WTC11 (cell line): ENCODE data around the gene PEX26. TPM values are rescaled to one million over a fixed set of nuclear protein-coding genes. Genes with fewer than 3 reads are reported as not detected.
A peak's percentile ranks its signal among the peaks of the same experiment; 100 is the strongest.
"Not testable (repeated sequence)": the region's sequence is repeated elsewhere in the genome, so short reads cannot be mapped to it uniquely, and the experiment has no call there.

Experiments used
- ATAC-seq: fragments of 200-7000 bp; cut with Tn5 transposase; 2 replicates; pipeline ENCODE4 v1.10.0; 2021; ENCODE audit warnings: mild to moderate bottlenecking, moderate library complexity
- CTCF ChIA-PET: fragments of 300-600 bp; sonication (Branson Sonifier 250); formaldehyde crosslinking; loops from one replicate; lab custom pipeline; 2021; ENCODE audit warnings: antibody characterized with exemption; lab: Charles Lee
- POLR2A ChIA-PET: fragments of 350-600 bp; sonication (Branson Sonifier 250); formaldehyde crosslinking; loops from one replicate; lab custom pipeline; 2021; ENCODE audit warnings: antibody characterized with exemption; lab: Charles Lee
- DNase-seq: peaks from one replicate; pipeline ENCODE4 v3.0.0; 2021; ENCODE audit warnings: low spot score
- H3K27ac Mint-ChIP-seq: 2 replicates; pipeline ENCODE4 v1.8.0; 2021; ENCODE audit warnings: mixed read lengths
- H3K27me3 Mint-ChIP-seq: 2 replicates; pipeline ENCODE4 v1.8.0; 2021; ENCODE audit warnings: low read depth, mild to moderate bottlenecking, moderate library complexity, mixed read lengths
- H3K36me3 Mint-ChIP-seq: 2 replicates; pipeline ENCODE4 v1.8.0; 2021; ENCODE audit warnings: mixed read lengths
- H3K4me1 Mint-ChIP-seq: 2 replicates; pipeline ENCODE4 v1.8.0; 2022; ENCODE audit warnings: mixed read lengths
- H3K4me3 Mint-ChIP-seq: 2 replicates; pipeline ENCODE4 v1.8.0; 2021; ENCODE audit warnings: mild to moderate bottlenecking, moderate library complexity, mixed read lengths
- H3K9me3 Mint-ChIP-seq: 2 replicates; pipeline ENCODE4 v1.8.0; 2021; ENCODE audit warnings: mixed read lengths
- EMX1 ChIP-seq: fragments of 250-450 bp; sonication (Bioruptor Pico); IDR thresholded peaks from 2 replicates; pipeline ENCODE4 v1.8.0; 2021; ENCODE audit warnings: mild to moderate bottlenecking
- ERG ChIP-seq: fragments of 250-450 bp; sonication (Bioruptor Pico); IDR thresholded peaks from 2 replicates; pipeline ENCODE4 v1.8.0; 2021; ENCODE audit warnings: mild to moderate bottlenecking
- FOXJ3 ChIP-seq: sonication (generic); formaldehyde crosslinking; IDR thresholded peaks from 2 replicates; pipeline ENCODE4 v1.9.0; 2021; ENCODE audit warnings: missing genetic modification reagents, mild to moderate bottlenecking, borderline replicate concordance
- FOXP1 ChIP-seq: sonication (generic); formaldehyde crosslinking; IDR thresholded peaks from 2 replicates; pipeline ENCODE4 v1.8.0; 2022; ENCODE audit warnings: missing genetic modification reagents, mild to moderate bottlenecking, moderate library complexity, borderline replicate concordance
- KAT7 ChIP-seq: sonication (generic); formaldehyde crosslinking; IDR thresholded peaks from 2 replicates; pipeline ENCODE4 v1.8.1; 2023; ENCODE audit warnings: missing genetic modification reagents, mild to moderate bottlenecking, borderline replicate concordance
- NFATC4 ChIP-seq: fragments of 250-450 bp; sonication (Bioruptor Pico); IDR thresholded peaks from 2 replicates; pipeline ENCODE4 v1.9.0; 2021; ENCODE audit warnings: mild to moderate bottlenecking
- NFYB ChIP-seq: sonication (generic); formaldehyde crosslinking; conservative IDR thresholded peaks from 2 replicates; pipeline ENCODE4 v1.8.0; 2022; ENCODE audit warnings: low read depth, missing genetic modification reagents
- NR3C1 ChIP-seq: sonication (generic); formaldehyde crosslinking; conservative IDR thresholded peaks from 2 replicates; pipeline ENCODE4 v1.8.1; 2023; ENCODE audit warnings: low read depth, mild to moderate bottlenecking, missing genetic modification reagents
- PRRX2 ChIP-seq: fragments of 250-450 bp; sonication (Bioruptor Pico); IDR thresholded peaks from 2 replicates; pipeline ENCODE4 v1.8.0; 2021; ENCODE audit warnings: mild to moderate bottlenecking
- TEAD1 ChIP-seq: sonication (generic); formaldehyde crosslinking; IDR thresholded peaks from 2 replicates; pipeline ENCODE4 v1.8.0; 2022; ENCODE audit warnings: mild to moderate bottlenecking, missing genetic modification reagents
- USF2 ChIP-seq: sonication (generic); formaldehyde crosslinking; IDR thresholded peaks from 2 replicates; pipeline ENCODE4 v1.8.1; 2023; ENCODE audit warnings: mild to moderate bottlenecking, missing genetic modification reagents, moderate library complexity
- ZBTB43 ChIP-seq: sonication (generic); formaldehyde crosslinking; IDR thresholded peaks from 2 replicates; pipeline ENCODE4 v1.8.1; 2023; ENCODE audit warnings: mild to moderate bottlenecking, missing genetic modification reagents
- ZNF263 ChIP-seq: sonication (generic); formaldehyde crosslinking; IDR thresholded peaks from 2 replicates; pipeline ENCODE4 v1.8.1; 2022; ENCODE audit warnings: low read depth, mild to moderate bottlenecking, moderate library complexity, missing genetic modification reagents
- ZNF671 ChIP-seq: fragments of 250-450 bp; sonication (Bioruptor Pico); IDR thresholded peaks from 2 replicates; pipeline ENCODE4 v1.8.0; 2021; ENCODE audit warnings: mild to moderate bottlenecking
- total RNA-seq: library from RNA; stranded (reverse); gene quantifications from 3 replicates; pipeline ENCODE4 v1.2.3, GENCODE V29; 2021
- TF ChIP-seq, protein P1 (sequence below): sonication (generic); formaldehyde crosslinking; IDR thresholded peaks from 2 replicates; pipeline ENCODE4 v1.8.1; 2023; ENCODE audit warnings: mild to moderate bottlenecking, missing genetic modification reagents, moderate library complexity
- TF ChIP-seq, protein P2 (sequence below): sonication (generic); formaldehyde crosslinking; IDR thresholded peaks from 2 replicates; pipeline ENCODE4 v1.8.0; 2022; ENCODE audit warnings: mild to moderate bottlenecking, missing genetic modification reagents
- TF ChIP-seq, protein P3 (sequence below): sonication (generic); formaldehyde crosslinking; IDR thresholded peaks from 2 replicates; pipeline ENCODE4 v1.8.1; 2022; ENCODE audit warnings: missing genetic modification reagents, borderline replicate concordance

PEX26 gene
- total RNA-seq, 1 experiment from 2014 or later = 52.3 TPM

- ATAC-seq, POLR2A ChIA-PET, H3K4me3 Mint-ChIP-seq, H3K27me3 Mint-ChIP-seq, H3K4me1 Mint-ChIP-seq, H3K36me3 Mint-ChIP-seq, DNase-seq, H3K27ac Mint-ChIP-seq: not testable (repeated sequence)
- peaks cover 26% of the 10 kb centered on the region for H3K9me3 Mint-ChIP-seq
- peak; percentile 47 for TF ChIP-seq NFYB (CRISPR knock-in tag)
- CTCF ChIA-PET = interaction anchor here (1.1 kb wide), 1 partner anchor 16 kb away, joined by 3 read pairs; no protein-coding TSS in a partner anchor
Measured at GRCh38 chr22:18141004-18141403, 63.2 kb downstream of the PEX26 start.

DNA sequence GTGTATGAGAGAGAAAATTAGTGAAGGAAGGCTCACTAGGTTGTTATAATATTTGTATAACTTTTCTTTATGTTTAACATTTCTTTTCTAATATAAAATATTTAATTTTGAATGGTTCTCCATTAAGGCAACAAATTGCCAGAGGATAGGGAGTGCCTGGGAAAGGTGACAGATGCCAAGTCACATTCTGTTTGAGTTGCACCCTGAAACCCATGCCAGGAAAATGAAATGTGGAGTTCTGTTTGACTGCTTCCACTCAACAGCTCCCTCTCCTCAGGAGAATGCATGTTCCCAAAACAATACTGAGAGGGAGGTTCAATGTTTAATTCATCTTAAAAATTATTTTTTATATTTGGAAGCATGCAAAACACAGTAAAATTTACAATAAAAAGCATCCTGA lies 66.3 kb downstream of the PEX26 start:
- ATAC-seq (no peak), DNase-seq (no peak)
- H3K36me3 Mint-ChIP-seq = peaks cover 4% of the 10 kb centered on the region; the same call in 1 of the 2 replicates
- H3K9me3 Mint-ChIP-seq = peaks cover 20% of the 10 kb centered on the region
- CTCF ChIA-PET = no interaction called here
- POLR2A ChIA-PET = no interaction called here
- no peak overlapping the region for H3K27ac Mint-ChIP-seq
- H3K4me3 Mint-ChIP-seq = no peak overlapping the region
- peaks cover 4% of the 10 kb centered on the region for H3K4me1 Mint-ChIP-seq
- TF ChIP-seq NFATC4 (CRISPR knock-in tag) = no peak
- TF ChIP-seq FOXP1 (CRISPR knock-in tag) = no peak
- TF ChIP-seq EMX1 (CRISPR knock-in tag) = no peak
- no peak for TF ChIP-seq TEAD1 (CRISPR knock-in tag)
- TF ChIP-seq PRRX2 (CRISPR knock-in tag) = no peak
- no peak for TF ChIP-seq NR3C1
- TF ChIP-seq, protein P1, sequence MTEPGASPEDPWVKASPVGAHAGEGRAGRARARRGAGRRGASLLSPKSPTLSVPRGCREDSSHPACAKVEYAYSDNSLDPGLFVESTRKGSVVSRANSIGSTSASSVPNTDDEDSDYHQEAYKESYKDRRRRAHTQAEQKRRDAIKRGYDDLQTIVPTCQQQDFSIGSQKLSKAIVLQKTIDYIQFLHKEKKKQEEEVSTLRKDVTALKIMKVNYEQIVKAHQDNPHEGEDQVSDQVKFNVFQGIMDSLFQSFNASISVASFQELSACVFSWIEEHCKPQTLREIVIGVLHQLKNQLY (CRISPR knock-in tag) = no peak
- TF ChIP-seq FOXJ3 (CRISPR knock-in tag) = no peak
- H3K27me3 Mint-ChIP-seq = peaks cover 1% of the 10 kb centered on the region; the same call in 1 of the 2 replicates

- Mint-ChIP-seq H3K4me1 (peaks cover 13% of the 10 kb centered on the region), H3K27ac (no peak overlapping the region), H3K36me3 (peaks cover 4% of the 10 kb centered on the region; the same call in 1 of the 2 replicates), H3K9me3 (peaks cover 15% of the 10 kb centered on the region), H3K4me3 (no peak overlapping the region), H3K27me3 (peaks cover 12% of the 10 kb centered on the region)
- TF ChIP-seq NFYB (CRISPR knock-in tag) = no peak
- no peak for DNase-seq
- CTCF ChIA-PET = no interaction called here
- no peak for ATAC-seq
- POLR2A ChIA-PET = no interaction called here
Measured at GRCh38 chr22:18145676-18146388, 68.0 kb downstream of the PEX26 start.

DNA sequence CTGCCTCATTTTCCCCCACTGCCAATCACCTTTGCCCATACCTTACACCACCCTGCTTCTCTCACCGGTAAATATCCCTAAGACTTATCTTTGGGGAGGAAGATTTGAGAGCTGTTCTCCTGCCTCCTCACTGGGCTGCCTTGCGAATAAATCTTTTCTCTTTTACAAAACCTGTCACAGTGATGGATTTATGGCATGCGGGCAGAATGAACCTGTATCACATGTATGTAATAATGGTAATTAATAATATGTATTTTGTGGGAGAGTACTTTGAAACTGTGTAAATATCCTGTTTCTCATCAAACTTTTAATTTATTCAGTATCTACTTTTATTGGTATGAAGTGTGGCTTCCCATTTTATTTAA lies 68.6 kb downstream of the PEX26 start:
- POLR2A ChIA-PET = no interaction called here
- CTCF ChIA-PET = no interaction called here
- Mint-ChIP-seq H3K27ac (no peak overlapping the region), H3K36me3 (peaks cover 1% of the 10 kb centered on the region; the same call in 1 of the 2 replicates), H3K4me1 (peaks cover 13% of the 10 kb centered on the region), H3K4me3 (no peak overlapping the region), H3K27me3 (peaks cover 12% of the 10 kb centered on the region), H3K9me3 (peaks cover 12% of the 10 kb centered on the region)
- no peak for DNase-seq
- ATAC-seq = no peak
- TF ChIP-seq, protein P2, sequence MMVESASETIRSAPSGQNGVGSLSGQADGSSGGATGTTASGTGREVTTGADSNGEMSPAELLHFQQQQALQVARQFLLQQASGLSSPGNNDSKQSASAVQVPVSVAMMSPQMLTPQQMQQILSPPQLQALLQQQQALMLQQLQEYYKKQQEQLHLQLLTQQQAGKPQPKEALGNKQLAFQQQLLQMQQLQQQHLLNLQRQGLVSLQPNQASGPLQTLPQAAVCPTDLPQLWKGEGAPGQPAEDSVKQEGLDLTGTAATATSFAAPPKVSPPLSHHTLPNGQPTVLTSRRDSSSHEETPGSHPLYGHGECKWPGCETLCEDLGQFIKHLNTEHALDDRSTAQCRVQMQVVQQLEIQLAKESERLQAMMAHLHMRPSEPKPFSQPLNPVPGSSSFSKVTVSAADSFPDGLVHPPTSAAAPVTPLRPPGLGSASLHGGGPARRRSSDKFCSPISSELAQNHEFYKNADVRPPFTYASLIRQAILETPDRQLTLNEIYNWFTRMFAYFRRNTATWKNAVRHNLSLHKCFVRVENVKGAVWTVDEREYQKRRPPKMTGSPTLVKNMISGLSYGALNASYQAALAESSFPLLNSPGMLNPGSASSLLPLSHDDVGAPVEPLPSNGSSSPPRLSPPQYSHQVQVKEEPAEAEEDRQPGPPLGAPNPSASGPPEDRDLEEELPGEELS (CRISPR knock-in tag) = no peak
- TF ChIP-seq ERG (CRISPR knock-in tag) (no peak), ZNF263 (CRISPR knock-in tag) (no peak), ZNF671 (CRISPR knock-in tag) (no peak), KAT7 (no peak), USF2 (CRISPR knock-in tag) (no peak), ZBTB43 (CRISPR knock-in tag) (no peak)
- TF ChIP-seq, protein P3, sequence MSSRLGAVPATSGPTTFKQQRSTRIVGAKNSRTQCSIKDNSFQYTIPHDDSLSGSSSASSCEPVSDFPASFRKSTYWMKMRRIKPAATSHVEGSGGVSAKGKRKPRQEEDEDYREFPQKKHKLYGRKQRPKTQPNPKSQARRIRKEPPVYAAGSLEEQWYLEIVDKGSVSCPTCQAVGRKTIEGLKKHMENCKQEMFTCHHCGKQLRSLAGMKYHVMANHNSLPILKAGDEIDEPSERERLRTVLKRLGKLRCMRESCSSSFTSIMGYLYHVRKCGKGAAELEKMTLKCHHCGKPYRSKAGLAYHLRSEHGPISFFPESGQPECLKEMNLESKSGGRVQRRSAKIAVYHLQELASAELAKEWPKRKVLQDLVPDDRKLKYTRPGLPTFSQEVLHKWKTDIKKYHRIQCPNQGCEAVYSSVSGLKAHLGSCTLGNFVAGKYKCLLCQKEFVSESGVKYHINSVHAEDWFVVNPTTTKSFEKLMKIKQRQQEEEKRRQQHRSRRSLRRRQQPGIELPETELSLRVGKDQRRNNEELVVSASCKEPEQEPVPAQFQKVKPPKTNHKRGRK = no peak
